ENCODE results near the gene ABCC2.

Gene ABCC2

DNA sequence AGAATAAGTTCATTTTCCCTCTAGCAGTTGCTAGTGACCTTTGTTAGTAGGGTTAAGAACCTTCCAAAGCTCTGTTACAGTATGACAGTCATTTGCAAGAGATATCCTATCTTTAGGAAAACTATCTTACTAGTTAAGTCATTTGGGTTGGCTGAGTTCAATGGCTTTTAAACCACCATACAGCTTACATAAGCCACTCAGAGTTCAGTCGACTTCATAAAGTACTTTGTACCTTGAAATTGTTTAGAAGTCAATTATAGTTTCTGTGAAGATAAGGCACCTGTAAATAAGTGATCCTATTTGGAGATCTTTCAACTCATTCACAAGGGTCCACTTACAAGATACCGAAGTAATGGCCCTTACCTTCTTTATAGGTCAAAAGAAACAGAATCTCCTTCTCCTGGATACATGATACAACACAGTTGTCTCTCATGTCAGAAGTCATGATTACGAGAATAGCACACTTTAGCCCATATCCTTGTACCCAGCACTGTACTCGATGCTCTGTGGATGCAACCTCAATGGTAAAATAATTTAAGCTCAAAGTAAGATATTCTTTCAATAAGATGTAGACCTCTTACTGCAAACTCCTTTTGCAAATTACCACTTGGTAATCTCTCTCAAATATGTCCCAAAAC, 11.9 kb upstream of the ABCC2 start:
- no peak for DNase-seq

DNA sequence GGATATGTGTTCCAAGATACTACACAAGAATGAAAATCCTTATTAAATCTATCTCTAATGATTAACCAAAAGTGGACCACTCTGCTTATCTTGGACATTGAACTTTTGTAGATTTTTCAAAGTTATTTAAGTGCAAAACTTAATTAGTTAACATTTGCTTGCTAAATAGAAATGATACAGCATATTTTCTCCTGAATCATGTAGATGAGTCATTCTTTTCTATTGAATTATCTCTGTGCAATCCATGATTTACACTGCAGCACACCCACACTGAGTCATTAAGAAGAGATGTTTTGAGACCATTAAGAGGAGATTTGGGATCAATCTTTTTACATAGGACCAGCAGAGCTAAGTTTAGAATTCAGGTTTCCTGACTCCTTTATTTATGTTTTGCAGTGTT, 6.6 kb upstream of the ABCC2 start:
- peak in 1 of 51 donors; percentile 5 for DNase-seq

DNA sequence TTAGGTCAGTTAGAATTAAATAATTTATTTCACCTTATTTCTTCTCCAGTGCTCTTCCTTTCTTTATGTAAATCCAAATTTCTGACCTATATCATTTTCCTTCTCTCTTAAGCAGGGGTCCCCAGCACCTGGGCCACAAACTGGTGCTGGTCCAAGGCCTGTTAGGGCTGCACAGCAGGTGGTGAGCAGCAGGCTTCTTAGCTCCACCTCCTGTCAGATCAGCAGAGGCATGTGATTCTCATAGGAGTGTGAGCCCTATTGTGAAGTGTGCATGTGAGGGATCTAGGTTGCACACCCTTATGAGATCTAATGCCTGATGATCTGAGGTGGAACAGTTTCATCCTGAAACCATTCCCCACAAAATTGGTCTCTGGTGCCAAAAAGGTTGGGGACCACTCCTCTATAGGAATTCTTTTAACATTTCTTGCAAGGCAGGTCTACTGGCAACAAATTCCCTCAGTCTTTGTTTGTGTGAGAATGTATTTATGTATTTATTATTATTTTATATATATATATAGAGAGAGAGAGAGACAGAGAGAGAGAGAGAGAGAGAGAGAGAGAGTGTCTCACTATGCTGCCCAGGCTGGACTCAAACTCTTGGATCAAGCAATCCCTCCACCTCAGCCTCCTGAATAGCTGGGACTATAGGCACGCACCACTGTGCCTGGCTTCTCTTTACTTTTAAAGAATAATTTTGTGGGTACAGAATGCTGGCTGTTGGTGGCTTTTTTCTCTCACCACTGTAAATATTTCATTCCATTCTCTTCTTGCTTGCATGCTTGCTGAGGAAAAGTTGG, 4.3 kb upstream of the ABCC2 start:
- no peak for DNase-seq

DNA sequence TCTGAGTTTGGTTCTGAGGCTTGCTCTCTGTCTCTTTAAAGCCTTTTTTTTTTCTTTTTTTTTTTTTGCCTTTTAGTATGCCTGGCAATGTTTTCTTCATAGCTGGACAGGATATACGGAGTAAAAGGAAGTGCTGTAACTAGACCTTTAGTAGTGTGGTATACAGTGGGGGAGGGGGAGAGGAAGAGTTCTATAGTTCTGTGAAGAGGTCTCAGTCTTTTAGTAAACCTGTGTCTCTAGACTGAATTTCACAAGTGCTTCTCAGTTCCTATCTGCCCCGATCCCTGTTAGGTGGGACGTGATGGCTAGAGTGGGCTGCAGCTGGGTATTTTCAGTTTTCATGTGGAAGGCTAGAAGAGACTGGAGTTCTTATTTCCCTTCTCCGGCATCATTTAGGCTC, 3.1 kb upstream of the ABCC2 start:
- no peak for DNase-seq

DNA sequence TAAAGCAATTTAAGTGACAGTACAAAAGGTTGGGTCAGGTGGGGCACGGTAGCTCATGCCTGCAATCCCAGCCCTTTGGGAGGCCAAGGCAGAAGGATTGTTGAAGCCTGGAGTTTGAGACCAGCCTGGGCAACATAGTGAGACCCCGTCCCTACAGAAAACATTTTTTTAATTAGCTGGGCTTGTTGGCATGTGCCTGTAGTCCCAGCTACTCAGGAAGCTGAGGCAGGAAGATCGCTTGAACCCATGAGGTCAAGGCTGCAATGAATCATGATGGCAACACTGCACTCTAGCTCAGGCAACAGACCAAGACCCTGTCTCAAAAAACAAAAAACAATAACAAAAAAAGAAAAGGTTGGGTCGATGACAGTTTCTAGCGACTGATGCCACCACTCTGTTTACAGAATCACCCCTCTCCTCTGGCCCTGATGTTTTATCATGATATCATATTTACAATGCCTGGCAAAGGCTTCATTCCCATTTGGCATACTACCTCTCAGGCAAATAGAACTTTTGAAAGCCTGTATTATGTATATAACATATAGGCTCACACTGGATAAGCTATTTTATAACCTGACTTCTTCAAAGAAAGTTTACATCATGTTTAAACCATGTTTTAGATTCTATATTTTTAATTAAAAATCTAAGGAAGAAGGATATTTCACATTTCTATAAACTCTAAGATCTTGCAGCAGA, 558 bp upstream of the ABCC2 start:
- DNase-seq, result no peak

DNA sequence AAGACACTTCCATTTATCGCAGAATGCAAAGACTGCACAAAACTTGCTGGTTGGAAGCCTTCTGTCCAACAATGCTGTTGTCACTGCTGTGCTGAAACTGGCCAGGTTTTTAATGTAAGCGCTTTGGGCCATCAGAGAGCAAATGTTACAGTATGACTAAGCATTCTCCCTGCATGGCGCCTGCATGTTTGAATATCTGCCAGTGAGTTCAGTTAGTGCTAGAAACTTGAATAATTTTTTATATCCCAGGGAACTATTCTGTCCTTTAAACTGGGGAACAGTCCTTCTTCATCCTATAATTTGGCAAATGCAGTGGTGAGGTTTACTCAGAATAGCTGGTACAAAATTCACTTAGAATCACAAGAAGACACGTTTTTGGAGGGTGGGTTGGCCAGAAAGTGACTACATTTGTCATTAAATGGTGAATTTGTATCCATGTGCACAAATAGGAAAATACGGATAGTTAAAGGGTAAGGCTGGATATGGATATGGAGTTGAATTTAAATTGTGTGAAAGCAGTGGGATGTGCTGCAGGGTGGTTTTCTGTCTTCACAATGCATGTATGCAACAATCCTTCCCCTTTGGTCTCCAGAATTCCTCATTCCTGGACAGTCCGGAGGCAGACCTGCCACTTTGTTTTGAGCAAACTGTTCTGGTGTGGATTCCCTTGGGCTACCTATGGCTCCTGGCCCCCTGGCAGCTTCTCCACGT, 1.7 kb downstream of the ABCC2 start:
- no peak for DNase-seq

DNA sequence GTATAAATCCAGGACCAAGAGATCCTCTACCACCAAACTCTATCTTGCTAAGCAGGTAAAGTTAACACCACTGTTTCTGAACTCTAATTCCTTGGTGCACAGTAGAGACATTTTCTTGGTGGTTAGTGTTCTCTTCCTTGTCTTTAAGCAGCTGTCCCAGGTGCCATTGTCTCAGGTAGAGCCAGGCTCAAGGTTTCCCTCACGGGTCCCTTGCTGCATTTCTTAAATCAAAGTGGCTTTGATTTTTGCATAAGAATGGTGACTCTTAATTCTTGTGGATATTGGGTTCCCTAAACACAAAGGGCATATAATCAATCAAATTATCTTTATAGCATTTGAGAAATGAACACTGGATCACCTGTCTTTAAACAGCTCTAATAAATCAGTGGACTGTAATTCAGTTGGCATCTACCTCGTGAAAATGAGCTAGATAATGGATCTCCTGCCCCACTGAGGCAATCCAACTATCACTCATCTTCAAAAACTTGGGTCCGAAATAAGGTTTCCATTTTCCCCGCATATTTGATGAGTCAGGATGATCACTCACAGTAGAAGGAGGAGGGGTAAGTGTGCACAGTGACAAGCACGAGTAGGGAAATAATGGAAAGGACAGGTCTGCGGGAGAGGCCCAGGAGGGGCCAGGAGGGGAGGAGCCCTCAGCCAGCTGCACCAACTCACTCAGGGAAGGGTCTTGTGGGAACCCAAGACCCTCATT, 2.4 kb downstream of the ABCC2 start:
- no peak for DNase-seq

DNA sequence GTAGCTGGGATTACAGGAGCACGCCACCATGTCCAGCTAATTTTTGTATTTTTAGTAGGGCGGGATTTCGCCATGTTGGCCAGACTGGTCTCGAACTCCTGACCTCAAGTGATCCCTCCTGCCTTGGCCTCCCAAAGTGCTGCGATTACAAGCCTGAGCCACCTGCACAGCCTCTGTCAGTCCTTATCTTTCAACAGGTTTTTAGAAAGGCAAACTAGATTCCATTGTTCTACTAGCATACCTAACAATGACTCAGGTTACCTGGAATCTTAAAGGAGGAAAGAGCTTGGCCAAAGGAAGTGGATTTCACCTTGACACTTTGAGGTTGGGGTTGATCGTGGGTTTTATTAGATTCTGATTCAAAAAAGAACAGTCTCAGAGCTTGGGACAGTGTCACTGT, 3.2 kb downstream of the ABCC2 start:
- no peak for DNase-seq

DNA sequence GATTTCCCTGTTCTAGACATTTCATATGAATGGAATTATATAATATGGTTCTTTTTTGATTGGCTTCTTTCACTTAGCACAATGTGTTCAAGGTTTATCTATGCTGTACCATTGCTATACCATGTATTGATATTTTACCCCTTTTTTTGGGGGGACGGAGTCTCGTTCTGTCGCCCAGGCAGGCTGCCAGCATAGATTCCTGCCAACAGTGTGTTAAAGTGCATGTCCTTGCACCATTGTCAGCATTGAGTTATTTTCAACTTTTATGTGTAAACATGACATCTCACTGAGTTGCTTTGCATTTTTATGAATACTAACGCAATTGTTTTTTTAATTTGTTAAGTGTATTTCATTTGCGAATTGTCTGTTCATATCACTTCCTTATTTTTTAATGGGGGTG, 4.9 kb downstream of the ABCC2 start:
- DNase-seq, result no peak

DNA sequence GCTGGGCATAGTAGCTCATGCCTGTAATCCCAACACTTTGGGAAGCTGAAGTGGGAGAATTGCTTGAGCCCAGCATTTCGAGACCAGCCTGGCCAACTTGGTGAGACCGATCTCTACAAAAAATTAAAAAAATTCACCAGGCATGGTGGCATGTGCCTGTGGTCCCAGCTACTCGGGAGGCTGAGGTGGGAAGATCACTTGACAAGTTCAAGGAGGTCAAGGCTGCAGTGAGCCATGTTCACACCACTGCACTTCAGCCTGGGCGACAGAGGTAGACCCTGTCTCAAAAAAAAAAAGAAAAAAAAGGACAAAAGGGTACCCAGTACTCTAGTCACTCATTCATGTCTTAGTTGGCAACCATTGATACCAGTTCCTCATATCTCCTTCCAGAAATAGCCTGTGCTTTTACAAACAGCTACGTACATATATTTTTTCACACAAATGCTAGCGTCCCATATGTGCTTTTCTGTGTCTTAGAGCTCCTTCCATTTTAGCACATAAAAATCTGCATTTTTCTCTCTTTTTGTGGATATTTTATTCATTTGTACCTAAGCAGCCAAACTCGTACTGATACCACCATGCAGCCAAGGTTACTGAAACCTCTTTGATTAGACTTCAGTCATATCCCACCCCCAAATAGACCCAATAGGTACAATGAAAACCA, 5.5 kb downstream of the ABCC2 start:
- DNase-seq, result no peak

DNA sequence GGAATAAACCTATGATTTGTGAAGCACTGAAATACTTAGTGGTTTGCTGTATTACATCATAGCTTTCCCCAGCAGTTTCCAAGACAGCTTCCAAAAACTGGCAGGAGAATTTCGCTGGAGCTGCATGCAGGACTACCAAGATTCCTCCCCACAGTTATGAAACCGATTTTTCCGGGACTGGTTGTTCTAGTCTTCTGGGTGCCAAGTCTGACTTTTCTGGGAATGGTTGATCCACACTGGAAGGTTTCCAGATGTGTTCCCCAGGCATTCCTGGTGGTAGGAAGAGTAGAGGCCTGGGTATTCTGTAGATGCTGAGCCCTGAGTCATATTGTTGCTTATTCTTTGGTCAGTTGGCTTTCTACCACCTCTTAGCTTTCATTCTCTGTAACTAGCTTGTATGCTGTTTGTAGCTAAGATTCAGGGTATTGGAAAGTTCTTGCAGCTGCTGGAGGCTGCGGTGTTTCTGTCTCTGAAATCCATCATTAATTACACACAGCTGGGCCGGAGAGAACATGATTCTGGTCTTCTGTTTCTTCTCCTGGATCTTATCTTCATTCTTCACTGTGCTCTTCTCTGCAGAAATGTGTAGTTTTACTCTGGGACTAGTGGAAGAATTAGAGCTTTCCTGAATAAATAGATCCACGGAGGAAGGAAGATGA, 6.3 kb downstream of the ABCC2 start:
- DNase-seq, result no peak

DNA sequence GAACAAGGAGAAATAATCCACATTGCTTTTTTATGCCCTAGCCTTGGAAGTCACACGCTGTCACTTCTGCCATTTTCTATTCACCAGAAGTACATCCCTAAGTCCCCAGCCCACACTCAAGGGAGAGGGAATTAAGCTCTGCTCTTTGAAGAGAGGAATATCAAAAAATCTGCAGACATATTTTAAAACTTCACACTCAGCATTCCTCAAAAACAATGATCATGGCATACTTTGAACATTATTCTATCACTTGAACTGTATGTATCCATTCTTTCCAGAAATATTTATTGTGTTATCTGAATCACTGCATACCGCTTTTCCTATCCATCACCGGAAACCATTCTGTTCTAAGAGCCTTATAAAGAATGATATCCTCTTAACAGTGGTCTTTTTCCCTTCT, 9.4 kb downstream of the ABCC2 start:
- DNase-seq, result no peak

DNA sequence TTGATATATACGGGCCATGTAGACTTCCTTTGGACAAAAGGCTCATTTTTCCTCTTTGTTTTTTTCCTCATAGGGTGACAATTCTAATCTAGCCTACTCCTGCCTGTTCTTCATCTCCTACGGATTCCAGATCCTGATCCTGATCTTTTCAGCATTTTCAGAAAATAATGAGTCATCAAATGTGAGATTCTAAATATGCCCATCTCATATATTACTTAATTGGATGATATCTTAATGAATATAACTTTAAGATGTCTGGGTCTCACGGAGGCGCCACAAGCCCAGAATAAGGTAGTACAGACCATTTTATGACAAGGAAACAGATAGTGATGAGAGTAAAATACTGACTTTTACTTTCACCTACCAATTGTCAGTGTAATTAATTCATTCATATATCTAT, 11.4 kb downstream of the ABCC2 start:
- DNase-seq, result no peak

DNA sequence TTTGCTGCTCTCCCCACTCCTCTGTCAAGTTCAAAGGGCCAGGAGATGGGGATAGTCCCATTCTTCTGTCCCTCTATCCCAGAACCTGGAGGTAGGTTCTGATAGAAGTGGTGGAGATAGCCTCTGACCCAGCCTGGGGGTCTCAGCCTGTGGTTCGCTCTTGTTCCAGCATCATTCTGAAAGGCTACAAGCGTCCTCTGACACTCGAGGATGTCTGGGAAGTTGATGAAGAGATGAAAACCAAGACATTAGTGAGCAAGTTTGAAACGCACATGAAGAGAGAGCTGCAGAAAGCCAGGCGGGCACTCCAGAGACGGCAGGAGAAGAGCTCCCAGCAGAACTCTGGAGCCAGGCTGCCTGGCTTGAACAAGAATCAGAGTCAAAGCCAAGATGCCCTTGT, 14.5 kb downstream of the ABCC2 start:
- no peak for DNase-seq

DNA sequence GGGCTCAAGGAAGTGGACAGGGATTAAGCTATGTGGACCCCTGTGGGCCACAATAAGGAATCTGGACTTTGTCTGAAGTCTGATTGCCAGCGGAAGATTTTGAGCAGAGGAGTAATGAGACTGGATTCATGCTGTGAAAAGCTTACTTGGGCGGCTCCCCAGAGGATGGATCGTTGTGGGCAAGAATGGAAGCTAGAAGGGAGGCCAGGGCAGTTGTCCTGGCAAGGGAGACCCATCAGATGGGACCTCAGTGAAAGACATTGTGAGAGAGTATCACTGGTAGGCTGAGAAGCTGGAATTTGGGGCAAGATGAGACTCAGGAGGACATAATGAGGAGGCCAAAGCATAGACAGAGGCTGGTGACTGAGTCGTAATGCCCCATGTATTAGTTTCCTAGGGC, 15.6 kb downstream of the ABCC2 start:
- no peak for DNase-seq

DNA sequence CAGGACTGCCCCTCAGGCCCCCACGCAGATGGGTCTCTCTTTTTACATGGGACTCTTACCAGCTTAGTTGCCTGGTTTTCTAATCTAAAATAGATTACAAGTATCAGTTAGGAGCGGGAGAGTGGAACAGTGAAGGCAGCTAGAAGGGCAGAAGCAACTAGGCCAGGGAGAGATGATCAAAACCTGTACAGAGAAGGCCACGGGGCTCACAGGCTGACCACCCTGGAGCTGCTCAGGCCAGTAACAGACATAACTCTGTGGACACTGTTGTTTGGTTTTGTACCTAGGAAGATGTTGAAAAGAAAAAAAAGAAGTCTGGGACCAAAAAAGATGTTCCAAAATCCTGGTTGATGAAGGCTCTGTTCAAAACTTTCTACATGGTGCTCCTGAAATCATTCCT, 16.5 kb downstream of the ABCC2 start:
- DNase-seq, result no peak

DNA sequence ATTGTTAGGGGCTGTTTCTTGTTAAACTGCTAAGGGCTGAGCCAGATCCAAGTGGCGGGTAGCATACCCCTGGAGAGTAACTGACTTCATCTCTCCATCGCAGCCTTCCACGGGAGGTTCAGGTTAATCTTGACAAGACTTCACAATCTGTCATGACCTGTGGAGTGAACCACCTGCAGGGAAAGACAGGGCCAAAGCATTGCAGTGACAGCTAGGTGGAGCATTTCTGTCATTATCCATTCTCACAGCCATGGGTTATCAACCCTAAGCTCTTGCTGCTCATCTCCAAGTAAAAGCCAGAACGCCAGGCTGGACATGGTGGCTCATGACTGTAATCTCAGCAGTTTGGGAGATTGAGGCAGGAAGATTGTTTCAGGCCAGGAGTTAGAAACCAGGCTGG, 17.2 kb downstream of the ABCC2 start:
- no peak for DNase-seq

DNA sequence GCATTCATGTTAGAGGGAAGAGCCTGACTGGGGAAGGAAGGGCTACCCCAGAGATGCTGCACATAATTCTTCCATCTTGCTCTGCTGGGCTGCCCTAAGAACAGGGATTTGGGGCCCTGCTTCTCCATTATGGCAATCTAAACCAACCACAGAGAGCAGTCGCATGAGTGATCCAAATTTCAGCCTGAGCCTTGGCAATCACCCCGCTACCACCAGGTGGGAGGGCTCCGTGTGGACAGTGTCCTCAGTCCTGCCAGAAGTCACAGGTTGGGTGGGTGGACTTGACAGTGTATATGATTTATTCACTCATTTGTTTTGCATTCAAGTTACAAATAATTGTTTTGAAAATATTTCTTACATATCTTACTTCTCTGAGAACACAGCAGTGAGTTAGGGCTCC, 22.0 kb downstream of the ABCC2 start:
- no peak for DNase-seq

DNA sequence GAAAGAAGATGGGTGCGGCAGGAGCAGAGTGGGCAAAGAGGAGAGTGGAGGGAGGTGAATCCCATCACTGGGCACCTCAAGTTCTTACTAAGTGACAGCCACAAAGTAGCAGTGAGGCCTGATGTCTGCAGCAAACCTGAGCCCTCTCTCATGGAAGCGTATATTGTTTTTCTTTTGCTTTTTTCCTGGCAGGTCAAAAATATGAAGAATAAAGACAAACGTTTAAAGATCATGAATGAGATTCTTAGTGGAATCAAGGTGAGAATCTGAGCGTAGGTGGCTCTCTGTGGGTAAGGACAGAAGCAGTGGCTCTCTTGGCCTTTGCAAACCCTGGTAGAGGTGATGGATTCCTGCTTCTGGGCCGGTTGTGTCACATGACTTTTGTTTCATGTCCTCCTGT, 22.8 kb downstream of the ABCC2 start:
- DNase-seq, result no peak

DNA sequence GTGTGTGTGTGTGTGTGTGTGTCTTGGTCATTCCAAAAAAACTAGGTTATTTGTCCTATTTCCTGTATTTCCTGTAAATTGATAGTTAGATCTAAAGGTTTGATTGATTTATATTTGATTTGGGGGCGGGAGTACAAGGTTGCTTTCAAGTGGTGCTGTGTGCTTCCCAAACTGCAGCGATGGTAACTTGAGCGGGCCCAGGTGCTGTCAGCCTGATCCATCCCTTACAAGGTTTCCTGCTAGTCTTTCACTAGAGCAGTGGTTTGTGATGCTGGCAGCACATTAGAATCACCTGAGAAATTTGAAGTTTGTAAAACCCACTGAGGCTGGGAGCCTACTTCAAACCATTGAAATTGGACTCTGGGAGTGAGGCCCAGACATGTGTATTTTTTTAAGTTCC, 23.7 kb downstream of the ABCC2 start:
- no peak for DNase-seq

DNA sequence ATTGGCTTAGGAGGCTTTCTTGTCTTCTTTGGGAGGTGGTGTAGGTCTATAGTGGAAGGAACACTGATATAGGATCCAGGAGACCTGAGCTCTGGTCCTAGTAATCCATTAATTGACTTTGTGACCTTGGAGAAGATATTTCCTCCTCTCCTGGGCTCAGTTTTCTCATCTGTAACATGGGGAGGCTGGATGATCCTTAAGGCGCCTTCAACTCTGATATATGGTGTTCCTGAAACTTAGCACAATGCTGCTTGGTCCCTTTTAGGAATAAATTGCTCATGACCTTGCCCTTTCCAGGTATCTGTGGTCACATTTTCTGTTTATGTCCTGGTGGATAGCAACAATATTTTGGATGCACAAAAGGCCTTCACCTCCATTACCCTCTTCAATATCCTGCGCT, 25.3 kb downstream of the ABCC2 start:
- no peak for DNase-seq

All from hypothalamus (tissue), 51 donors.